K562 (cell line): ENCODE results near the gene ARFGAP3. TPM values are rescaled to one million over a fixed set of nuclear protein-coding genes. Genes with fewer than 3 reads are reported as not detected.

Experiments used
- ASH1L ChIP-seq: fragments of 450-650 bp; IDR thresholded peaks from 2 replicates; pipeline ENCODE4 v1.6.1; 2018; ENCODE audit warnings: borderline replicate concordance, mild to moderate bottlenecking, low read depth; ENCODE audit not compliant: partially characterized antibody
- CEBPG ChIP-seq, 3 experiments: fragments of 200-800 bp in 1 of 3; sonication (Bioruptor generic) in 1 of 3; sonication (generic) in 1 of 3; formaldehyde crosslinking in 1 of 3; IDR thresholded peaks in 2 of 3; conservative IDR thresholded peaks in 1 of 3; 2 replicates each; pipeline versions ENCODE4 v1.6.1 to v1.8.0; 2016 to 2022; ENCODE audit warnings: missing compliant biosample characterization in 2 of 3, missing genetic modification characterization in 2 of 3, mild to moderate bottlenecking in 1 of 3, missing genetic modification reagents in 1 of 3
- DNMT1 ChIP-seq: fragments of 450-650 bp; IDR thresholded peaks from 2 replicates; pipeline ENCODE4 v1.6.1; 2016; ENCODE audit warnings: antibody characterized with exemption, mild to moderate bottlenecking
- FOS ChIP-seq: IDR thresholded peaks from 3 replicates; pipeline ENCODE4 v1.6.1; 2011; ENCODE audit not compliant: insufficient read length; ENCODE audit errors: extremely low read depth
- FUS ChIP-seq: fragments of 200-400 bp; formaldehyde crosslinking; optimal IDR thresholded peaks from 2 replicates; pipeline ENCODE3; 2017; ENCODE audit warnings: low read depth, low read length
- HCFC1 ChIP-seq: IDR thresholded peaks from 2 replicates; pipeline ENCODE4 v1.6.1; 2012; ENCODE audit warnings: low read depth, low read length, improper control_type of control experiment
- HDAC2 ChIP-seq: fragments of 450-650 bp; IDR thresholded peaks from 2 replicates; pipeline ENCODE4 v1.6.1; 2016; ENCODE audit warnings: mild to moderate bottlenecking
- KLF10 ChIP-seq: fragments of 250-450 bp; sonication (Bioruptor Pico); IDR thresholded peaks from 2 replicates; pipeline ENCODE4 v1.6.1; 2021; ENCODE audit warnings: matching md5 sums
- NCOA1 ChIP-seq: fragments of 450-650 bp; IDR thresholded peaks from 2 replicates; pipeline ENCODE4 v1.6.1; 2016; ENCODE audit warnings: low read depth
- NCOA4 ChIP-seq: fragments of 450-650 bp; IDR thresholded peaks from 2 replicates; pipeline ENCODE4 v1.6.1; 2018; ENCODE audit warnings: mild to moderate bottlenecking; ENCODE audit not compliant: partially characterized antibody
- NFATC3 ChIP-seq: fragments of 450-650 bp; IDR thresholded peaks from 2 replicates; pipeline ENCODE4 v1.6.1; 2017; ENCODE audit warnings: mild to moderate bottlenecking
- POLR3G ChIP-seq: IDR thresholded peaks from 2 replicates; pipeline ENCODE4 v1.6.1; 2011; ENCODE audit not compliant: insufficient read length, insufficient replicate concordance; ENCODE audit errors: extremely low read depth
- RBFOX2 ChIP-seq: fragments of 200-400 bp; formaldehyde crosslinking; IDR thresholded peaks from 2 replicates; pipeline ENCODE4 v1.6.1; 2017; ENCODE audit warnings: low read depth, mild to moderate bottlenecking, low read length, moderate library complexity
- RHOXF2B ChIP-seq: fragments of 250-450 bp; sonication (Bioruptor Pico); conservative IDR thresholded peaks from 2 replicates; pipeline ENCODE4 v1.5.1; 2021
- THRAP3 ChIP-seq: fragments of 450-650 bp; IDR thresholded peaks from 2 replicates; pipeline ENCODE4 v1.6.1; 2016; ENCODE audit warnings: mild to moderate bottlenecking, inconsistent platforms, borderline replicate concordance
- ZKSCAN1 ChIP-seq: fragments of 150-350 bp; IDR thresholded peaks from 2 replicates; pipeline ENCODE4 v1.6.1; 2016; ENCODE audit warnings: low read depth, low read length
- ZNF311 ChIP-seq: fragments of 250-450 bp; sonication (Bioruptor Pico); IDR thresholded peaks from 2 replicates; pipeline ENCODE4 v1.4.0; 2020; ENCODE audit warnings: mild to moderate bottlenecking, moderate library complexity
- ZNF408 ChIP-seq: fragments of 250-450 bp; sonication (Bioruptor Pico); IDR thresholded peaks from 2 replicates; pipeline ENCODE4 v1.4.0; 2020; ENCODE audit warnings: low read depth, mild to moderate bottlenecking, moderate library complexity
- polyA plus RNA-seq, 8 experiments: library from polyadenylated mRNA; depleted of rRNA in 4 of 8; stranded (reverse) in 5 of 8; unstranded in 3 of 8; fragments of >200 nt; fragmentation: Nextera tagmentation in 2 of 8; fragmentation: Illumina TruSeq in 1 of 8; extraction: Ambion mirVana in 2 of 8; extraction: Trizol in 1 of 8; gene quantifications; 2 replicates each; pipeline versions ENCODE4 v1.2.1 to v1.2.3, GENCODE V29; 2011 to 2014; ENCODE audit warnings: inconsistent platforms in 1 of 8, missing spikeins in 1 of 8
- total RNA-seq, 7 experiments: library from RNA; depleted of rRNA in 6 of 7; stranded (reverse); fragments of >200 nt in 6 of 7; fragmentation: Illumina TruSeq in 2 of 7; extraction: Trizol in 2 of 7; gene quantifications; 2 replicates each; pipeline versions ENCODE4 v1.2.1 to v1.2.3, GENCODE V29; 2011 to 2021; ENCODE audit warnings: low replicate concordance in 1 of 7
- TF ChIP-seq, protein P1 (sequence below): fragments of 250-450 bp; sonication (Bioruptor Pico); IDR thresholded peaks from 2 replicates; pipeline ENCODE4 v1.5.0; 2022; ENCODE audit warnings: mild to moderate bottlenecking
- TF ChIP-seq, protein P2 (sequence below): sonication (generic); formaldehyde crosslinking; IDR thresholded peaks from 2 replicates; pipeline ENCODE4 v1.8.0; 2022; ENCODE audit warnings: mild to moderate bottlenecking, missing genetic modification reagents

Gene ARFGAP3
- total and polyA plus RNA-seq, 9 of the 15 experiments (the other 6 are each of a cell fraction or from before 2014, with no cell fraction given) = 14.2 to 31.9 (median 22.7) TPM

DNA sequence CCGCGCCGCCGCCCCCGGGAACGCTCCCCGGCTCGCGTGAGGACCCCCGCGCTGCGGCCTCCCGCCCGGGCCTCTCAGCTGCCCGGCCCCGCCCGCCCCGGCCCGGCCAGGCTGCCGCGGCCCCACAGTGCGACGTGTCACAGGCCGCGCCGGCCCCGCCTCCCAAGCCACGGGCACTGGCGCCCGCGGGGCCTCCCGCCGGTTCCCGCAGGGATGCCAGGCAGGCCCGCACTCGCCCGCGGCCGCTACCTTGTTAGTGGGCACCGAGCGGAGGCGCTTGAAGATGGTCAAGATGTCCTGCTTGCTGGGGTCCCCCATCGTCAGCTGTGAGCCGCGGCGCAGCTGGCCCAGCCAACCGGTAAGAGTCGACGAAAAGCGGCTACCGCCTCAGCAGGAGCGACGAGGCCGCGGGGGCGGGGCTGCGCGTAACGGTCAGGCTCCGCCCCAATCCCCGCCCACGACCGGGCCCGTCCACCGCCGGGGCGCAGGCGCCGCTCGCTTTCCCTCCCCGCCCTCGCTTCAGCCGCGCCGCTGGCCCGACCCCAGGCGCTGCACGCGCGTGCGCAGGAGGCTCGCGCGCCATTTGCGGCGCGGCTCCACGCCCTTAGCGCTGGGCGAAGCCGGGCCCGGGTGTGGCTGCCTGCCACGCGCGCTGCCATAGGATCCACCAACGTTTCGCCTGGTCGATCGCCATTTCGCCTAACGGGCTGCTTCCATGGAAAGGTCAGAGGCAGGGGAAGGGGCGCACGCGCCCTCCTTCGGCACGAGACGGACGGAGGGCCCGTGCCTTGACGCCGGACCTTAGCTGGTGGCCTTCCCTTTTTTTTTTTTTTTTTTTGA, at the start of gene ARFGAP3 (continued):
- TF ChIP-seq, protein P1, sequence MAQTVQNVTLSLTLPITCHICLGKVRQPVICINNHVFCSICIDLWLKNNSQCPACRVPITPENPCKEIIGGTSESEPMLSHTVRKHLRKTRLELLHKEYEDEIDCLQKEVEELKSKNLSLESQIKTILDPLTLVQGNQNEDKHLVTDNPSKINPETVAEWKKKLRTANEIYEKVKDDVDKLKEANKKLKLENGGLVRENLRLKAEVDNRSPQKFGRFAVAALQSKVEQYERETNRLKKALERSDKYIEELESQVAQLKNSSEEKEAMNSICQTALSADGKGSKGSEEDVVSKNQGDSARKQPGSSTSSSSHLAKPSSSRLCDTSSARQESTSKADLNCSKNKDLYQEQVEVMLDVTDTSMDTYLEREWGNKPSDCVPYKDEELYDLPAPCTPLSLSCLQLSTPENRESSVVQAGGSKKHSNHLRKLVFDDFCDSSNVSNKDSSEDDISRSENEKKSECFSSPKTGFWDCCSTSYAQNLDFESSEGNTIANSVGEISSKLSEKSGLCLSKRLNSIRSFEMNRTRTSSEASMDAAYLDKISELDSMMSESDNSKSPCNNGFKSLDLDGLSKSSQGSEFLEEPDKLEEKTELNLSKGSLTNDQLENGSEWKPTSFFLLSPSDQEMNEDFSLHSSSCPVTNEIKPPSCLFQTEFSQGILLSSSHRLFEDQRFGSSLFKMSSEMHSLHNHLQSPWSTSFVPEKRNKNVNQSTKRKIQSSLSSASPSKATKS (CRISPR knock-in tag) = no peak
- TF ChIP-seq NCOA4 (no peak), POLR3G (no peak), KLF10 (CRISPR knock-in tag) (no peak), FUS (no peak), THRAP3 (no peak), HCFC1 (no peak; the same call in 1 of the 2 replicates), CEBPG (CRISPR knock-in tag; IDR thresholded peaks at IDR 0.05) (no peak), CEBPG (tag; conservative IDR thresholded peaks at IDR 0.05 in 1 of 2, IDR thresholded peaks at IDR 0.05 in 1 of 2) (no peak), RHOXF2B (CRISPR knock-in tag) (no peak), FOS (no peak), ZKSCAN1 (no peak), NFATC3 (no peak), RBFOX2 (peak; percentile 91), NCOA1 (no peak), ZNF408 (CRISPR knock-in tag) (no peak), ASH1L (no peak), HDAC2 (no peak), ZNF311 (no peak), DNMT1 (no peak)
- TF ChIP-seq, protein P2, sequence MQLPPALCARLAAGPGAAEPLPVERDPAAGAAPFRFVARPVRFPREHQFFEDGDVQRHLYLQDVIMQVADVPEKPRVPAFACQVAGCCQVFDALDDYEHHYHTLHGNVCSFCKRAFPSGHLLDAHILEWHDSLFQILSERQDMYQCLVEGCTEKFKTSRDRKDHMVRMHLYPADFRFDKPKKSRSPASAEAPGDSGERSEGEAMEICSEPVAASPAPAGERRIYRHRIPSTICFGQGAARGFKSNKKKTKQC (CRISPR knock-in tag) = peak; percentile 97
